Raji (cell line): ENCODE data around the gene CT45A7.
"Not testable (repeated sequence)": the region's sequence is repeated elsewhere in the genome, so short reads cannot be mapped to it uniquely, and the experiment has no call there.

Experiments used
- POLR2A ChIP-seq: IDR thresholded peaks from 2 replicates; pipeline ENCODE4 v1.6.1; 2011; ENCODE audit warnings: low read depth, low read length, control low read depth; ENCODE audit not compliant: insufficient read depth

The CT45A7 gene, protein sequence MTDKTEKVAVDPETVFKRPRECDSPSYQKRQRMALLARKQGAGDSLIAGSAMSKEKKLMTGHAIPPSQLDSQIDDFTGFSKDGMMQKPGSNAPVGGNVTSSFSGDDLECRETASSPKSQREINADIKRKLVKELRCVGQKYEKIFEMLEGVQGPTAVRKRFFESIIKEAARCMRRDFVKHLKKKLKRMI

DNA sequence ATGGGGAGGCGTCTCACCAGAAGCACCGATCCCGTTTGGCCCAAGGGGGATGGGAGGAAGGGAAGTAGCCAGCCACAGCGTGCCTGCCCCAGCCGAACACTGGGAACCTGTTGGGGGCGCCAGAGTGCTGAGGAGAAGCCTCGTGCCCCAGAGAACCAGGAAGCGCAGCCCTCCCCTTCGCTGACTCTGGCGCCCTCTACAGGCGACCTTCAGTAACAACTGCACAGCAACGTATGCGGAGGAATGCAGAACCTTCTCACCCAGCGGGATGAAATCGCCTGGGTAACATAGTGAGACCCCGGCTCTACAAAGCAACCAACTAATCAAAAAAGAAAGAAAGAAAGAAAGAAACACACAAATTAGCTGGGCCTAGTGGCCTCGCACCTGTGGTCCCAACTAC is at the start of gene CT45A7:
Gene CT45A7, minus strand, starts transcription at position 101 of the 400 bp plus-strand sequence. CDS start 3,747 bp downstream, outside the sequence.
- not testable (repeated sequence) for TF ChIP-seq POLR2A

DNA sequence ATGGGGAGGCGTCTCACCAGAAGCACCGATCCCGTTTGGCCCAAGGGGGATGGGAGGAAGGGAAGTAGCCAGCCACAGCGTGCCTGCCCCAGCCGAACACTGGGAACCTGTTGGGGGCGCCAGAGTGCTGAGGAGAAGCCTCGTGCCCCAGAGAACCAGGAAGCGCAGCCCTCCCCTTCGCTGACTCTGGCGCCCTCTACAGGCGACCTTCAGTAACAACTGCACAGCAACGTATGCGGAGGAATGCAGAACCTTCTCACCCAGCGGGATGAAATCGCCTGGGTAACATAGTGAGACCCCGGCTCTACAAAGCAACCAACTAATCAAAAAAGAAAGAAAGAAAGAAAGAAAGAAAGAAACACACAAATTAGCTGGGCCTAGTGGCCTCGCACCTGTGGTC is 34.6 kb upstream of the CT45A7 start, which contains the start of gene CT45A9:
Gene CT45A9, minus strand, starts transcription at position 101 of the 400 bp plus-strand sequence. CDS start 3,751 bp downstream, outside the sequence.
- TF ChIP-seq POLR2A = not testable (repeated sequence)

DNA sequence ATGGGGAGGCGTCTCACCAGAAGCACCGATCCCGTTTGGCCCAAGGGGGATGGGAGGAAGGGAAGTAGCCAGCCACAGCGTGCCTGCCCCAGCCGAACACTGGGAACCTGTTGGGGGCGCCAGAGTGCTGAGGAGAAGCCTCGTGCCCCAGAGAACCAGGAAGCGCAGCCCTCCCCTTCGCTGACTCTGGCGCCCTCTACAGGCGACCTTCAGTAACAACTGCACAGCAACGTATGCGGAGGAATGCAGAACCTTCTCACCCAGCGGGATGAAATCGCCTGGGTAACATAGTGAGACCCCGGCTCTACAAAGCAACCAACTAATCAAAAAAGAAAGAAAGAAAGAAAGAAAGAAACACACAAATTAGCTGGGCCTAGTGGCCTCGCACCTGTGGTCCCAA is 17.4 kb upstream of the CT45A7 start, which contains the start of gene CT45A8:
Gene CT45A8, minus strand, starts transcription at position 101 of the 400 bp plus-strand sequence. CDS start 3,755 bp downstream, outside the sequence.
- TF ChIP-seq POLR2A = not testable (repeated sequence)

DNA sequence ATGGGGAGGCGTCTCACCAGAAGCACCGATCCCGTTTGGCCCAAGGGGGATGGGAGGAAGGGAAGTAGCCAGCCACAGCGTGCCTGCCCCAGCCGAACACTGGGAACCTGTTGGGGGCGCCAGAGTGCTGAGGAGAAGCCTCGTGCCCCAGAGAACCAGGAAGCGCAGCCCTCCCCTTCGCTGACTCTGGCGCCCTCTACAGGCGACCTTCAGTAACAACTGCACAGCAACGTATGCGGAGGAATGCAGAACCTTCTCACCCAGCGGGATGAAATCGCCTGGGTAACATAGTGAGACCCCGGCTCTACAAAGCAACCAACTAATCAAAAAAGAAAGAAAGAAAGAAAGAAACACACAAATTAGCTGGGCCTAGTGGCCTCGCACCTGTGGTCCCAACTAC is 17.2 kb downstream of the CT45A7 start, which contains the start of gene CT45A2:
Gene CT45A2, minus strand, starts transcription at position 101 of the 400 bp plus-strand sequence. CDS start 3,747 bp downstream, outside the sequence.
- not testable (repeated sequence) for TF ChIP-seq POLR2A

DNA sequence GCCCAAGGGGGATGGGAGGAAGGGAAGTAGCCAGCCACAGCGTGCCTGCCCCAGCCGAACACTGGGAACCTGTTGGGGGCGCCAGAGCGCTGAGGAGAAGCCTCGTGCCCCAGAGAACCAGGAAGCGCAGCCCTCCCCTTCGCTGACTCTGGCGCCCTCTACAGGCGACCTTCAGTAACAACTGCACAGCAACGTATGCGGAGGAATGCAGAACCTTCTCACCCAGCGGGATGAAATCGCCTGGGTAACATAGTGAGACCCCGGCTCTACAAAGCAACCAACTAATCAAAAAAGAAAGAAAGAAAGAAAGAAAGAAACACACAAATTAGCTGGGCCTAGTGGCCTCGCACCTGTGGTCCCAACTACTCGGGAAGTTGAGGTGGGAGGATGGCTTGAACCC is 34.4 kb downstream of the CT45A7 start, which contains the start of gene CT45A6:
Gene CT45A6, minus strand, starts transcription at position 101 of the 400 bp plus-strand sequence. CDS start 3,794 bp downstream, outside the sequence.
- not testable (repeated sequence) for TF ChIP-seq POLR2A

DNA sequence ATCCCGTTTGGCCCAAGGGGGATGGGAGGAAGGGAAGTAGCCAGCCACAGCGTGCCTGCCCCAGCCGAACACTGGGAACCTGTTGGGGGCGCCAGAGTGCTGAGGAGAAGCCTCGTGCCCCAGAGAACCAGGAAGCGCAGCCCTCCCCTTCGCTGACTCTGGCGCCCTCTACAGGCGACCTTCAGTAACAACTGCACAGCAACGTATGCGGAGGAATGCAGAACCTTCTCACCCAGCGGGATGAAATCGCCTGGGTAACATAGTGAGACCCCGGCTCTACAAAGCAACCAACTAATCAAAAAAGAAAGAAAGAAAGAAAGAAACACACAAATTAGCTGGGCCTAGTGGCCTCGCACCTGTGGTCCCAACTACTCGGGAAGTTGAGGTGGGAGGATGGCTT is 51.7 kb downstream of the CT45A7 start, which contains the start of gene CT45A5:
Gene CT45A5, minus strand, starts transcription at position 101 of the 400 bp plus-strand sequence. CDS start 3,774 bp downstream, outside the sequence.
- TF ChIP-seq POLR2A = not testable (repeated sequence)
